HFF-Myc (cell line): ENCODE results near the gene JOSD2.

Source experiments
- DNase-seq: peaks from one replicate; pipeline ENCODE4 v3.0.0-alpha.2; 2011; ENCODE audit warnings: low read depth; ENCODE audit errors: extremely low read depth
- H3K4me3 ChIP-seq: replicated peaks from 2 replicates; pipeline ENCODE4 v1.5.1; 2011; ENCODE audit warnings: low read depth, mild to moderate bottlenecking, control low read depth, low read length
- TF ChIP-seq, protein P1 (sequence below): IDR thresholded peaks from 2 replicates; pipeline ENCODE4 v1.5.1; 2012; ENCODE audit warnings: mild to moderate bottlenecking, low read depth, low read length, control low read depth; ENCODE audit errors: missing control alignments

Gene JOSD2

DNA sequence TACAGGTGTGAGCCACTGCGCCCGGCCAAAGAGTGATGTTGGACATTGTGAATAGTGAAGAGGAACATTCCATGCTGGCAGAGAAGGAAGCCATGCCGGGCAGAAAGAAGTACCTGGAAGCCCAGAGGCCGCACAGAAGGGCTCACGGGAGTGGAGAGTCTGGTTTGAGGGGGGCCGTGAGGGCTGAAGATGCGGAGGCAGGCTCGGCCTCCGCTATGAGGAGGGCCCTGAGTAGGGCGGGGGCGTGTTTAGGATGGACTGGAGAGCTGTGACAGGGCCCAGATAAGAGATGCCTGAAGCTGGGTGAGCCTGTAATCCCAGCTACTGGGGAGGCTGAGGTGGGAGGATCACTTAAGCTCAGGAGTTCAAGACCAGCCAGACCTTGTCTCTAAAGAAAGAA lies 1.6 kb downstream of the JOSD2 start:
- no peak overlapping the region for H3K4me3 ChIP-seq
- DNase-seq, result no peak
- TF ChIP-seq, protein P1, sequence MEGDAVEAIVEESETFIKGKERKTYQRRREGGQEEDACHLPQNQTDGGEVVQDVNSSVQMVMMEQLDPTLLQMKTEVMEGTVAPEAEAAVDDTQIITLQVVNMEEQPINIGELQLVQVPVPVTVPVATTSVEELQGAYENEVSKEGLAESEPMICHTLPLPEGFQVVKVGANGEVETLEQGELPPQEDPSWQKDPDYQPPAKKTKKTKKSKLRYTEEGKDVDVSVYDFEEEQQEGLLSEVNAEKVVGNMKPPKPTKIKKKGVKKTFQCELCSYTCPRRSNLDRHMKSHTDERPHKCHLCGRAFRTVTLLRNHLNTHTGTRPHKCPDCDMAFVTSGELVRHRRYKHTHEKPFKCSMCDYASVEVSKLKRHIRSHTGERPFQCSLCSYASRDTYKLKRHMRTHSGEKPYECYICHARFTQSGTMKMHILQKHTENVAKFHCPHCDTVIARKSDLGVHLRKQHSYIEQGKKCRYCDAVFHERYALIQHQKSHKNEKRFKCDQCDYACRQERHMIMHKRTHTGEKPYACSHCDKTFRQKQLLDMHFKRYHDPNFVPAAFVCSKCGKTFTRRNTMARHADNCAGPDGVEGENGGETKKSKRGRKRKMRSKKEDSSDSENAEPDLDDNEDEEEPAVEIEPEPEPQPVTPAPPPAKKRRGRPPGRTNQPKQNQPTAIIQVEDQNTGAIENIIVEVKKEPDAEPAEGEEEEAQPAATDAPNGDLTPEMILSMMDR, result no peak

DNA sequence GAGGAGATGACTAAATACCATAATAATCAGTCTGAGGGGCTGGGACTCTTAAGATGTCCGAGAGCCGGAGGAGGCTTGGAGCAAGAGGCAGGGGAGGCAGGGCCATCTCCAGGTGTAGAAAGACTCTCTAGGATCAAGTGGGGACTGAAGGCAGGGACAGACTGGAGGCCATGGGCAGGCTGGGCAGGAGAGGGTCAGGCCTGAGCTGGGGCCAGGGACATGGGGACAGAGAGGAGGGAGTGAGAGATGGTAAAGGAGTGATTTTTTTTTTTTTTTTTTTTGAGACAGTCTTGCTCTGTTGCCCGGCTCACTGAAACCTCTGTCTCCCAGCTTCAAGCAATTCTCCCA lies 2.2 kb downstream of the JOSD2 start:
- DNase-seq, result no peak
- no peak overlapping the region for H3K4me3 ChIP-seq
- TF ChIP-seq, protein P1, result no peak

DNA sequence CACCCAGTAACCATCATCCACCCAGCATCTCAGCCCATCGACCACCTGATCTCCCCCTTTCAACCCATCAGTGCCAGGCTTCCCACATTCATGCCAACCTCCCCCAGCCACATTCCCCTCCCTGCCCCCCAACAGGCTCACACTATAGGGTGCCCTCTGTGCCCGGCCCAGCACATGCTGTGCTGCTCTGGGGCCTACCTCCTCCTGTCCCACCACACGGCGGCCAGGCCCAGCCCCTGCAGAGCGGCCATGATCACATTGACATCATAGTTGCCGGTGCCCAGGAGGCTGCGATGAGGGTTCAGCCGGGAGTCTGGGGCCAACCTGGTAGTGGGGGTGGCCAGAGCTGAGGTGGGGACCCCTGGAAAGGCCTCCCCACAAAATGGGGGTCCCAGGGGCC lies 3.6 kb downstream of the JOSD2 start:
- TF ChIP-seq, protein P1, result no peak
- DNase-seq, result no peak
- H3K4me3 ChIP-seq, result no peak overlapping the region

DNA sequence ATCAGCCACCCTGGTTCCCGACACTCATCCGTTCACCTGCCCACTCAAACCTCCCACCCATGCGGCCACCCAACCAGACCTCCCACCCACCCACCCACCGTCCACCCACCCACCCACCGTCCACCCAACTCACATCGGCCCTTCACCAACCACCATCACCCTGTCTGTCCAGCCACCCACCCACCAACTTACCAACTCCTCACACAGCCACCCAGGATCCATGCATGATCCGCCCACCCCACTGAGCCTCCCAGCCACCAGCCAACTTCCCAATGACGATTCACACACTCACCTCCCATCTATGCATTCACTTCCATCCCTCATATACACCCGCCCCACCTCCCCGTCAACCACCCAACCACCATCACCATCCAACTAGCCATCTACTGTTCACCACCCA lies 4.3 kb downstream of the JOSD2 start:
- TF ChIP-seq, protein P1, result no peak
- H3K4me3 ChIP-seq, result no peak overlapping the region
- DNase-seq, result no peak

DNA sequence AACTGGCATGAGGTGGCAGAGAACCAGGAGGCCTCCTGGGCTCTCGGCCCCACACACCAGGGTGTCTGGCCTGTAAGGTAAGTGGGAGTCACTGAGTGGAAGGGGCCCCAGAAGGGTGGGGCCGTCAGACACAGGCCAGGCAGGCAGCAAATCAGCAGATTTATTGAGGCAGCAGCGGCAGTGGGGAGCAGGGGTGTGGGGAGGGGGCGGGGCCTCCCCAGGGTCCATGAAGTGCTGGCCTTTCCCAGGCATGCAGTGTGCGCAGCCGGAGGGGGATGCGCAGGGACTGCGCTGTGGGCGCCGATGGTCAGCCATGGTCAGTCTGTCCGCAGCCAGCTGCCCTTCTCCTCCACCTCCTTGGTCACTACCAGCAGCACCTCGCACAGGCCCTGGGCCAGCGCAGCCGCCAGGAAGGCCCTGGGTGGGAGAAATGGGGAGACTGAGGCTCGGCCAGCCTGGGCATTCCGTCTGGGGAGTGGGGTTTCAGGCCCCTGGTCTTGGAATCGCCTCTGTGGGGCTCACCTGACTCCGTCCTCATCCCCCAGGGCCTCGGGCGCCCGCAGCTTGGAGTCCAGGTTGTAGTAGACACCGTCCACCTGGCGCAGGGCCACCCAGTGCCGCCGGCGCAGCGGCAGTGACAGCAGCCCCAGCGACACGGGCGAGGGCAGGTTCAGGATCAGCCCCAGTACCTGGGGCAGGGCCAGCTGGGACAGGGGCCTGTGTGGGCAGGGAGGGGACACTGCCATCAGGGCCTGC lies 5.0 kb downstream of the JOSD2 start:
- no peak for DNase-seq
- TF ChIP-seq, protein P1, result no peak
- H3K4me3 ChIP-seq, result no peak overlapping the region

DNA sequence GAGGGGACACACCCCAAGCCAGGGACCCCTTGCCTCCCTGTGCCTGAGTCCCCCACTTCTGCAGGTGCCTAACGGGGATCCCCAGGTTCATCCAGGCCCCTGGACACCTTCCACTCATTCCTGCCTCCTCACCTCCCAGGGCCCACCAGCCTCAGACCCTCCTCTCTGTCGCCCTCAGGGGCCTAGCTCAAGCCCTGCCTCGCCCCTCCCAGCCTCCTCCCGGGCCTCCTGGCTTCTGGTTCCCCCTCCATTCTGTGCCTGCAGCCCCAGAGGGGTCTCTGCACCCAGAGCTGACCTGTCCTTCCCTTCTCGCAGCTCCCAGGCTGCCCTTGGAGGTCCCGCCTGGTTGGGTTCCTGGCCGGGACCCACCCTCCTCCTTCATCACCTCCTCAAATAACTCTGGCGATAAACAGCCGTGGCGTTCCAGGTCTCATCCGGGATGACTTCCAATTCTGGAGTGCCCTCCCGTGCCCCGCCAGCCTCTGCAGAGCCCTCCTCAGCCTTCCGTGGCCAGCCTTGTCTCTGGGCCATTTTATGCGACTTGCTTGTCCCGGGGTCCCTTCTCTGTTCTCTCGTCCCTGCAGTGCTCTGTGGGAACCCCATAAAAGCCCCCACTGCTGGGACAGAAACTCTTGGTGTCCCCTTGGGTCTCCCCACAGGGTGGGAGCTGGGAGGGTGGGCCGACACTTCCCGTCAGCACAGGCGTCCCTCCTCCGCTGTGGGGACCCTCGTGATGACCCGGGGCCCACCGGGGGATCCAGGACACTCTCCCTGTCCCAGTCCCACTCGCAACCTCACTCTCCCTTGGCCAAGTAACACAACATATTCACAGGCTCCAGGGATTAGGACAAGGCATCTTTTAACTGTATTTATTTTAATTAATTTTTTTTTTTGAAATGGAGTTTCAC lies 9.2 kb downstream of the JOSD2 start:
- DNase-seq, result no peak
- no peak overlapping the region for H3K4me3 ChIP-seq
- TF ChIP-seq, protein P1, result no peak
